GM18517 (cell line): ENCODE measurements around the gene NRIP3.
"Not testable (repeated sequence)": the region's sequence is repeated elsewhere in the genome, so short reads cannot be mapped to it uniquely, and the experiment has no call there.

ENCODE experiments used
- ATAC-seq: cut with Tn5 transposase; IDR thresholded peaks from one replicate; pipeline ENCODE4 v1.9.1; 2021; ENCODE audit warnings: mild to moderate bottlenecking, moderate library complexity; ENCODE audit not compliant: unreplicated experiment

NRIP3 gene

DNA sequence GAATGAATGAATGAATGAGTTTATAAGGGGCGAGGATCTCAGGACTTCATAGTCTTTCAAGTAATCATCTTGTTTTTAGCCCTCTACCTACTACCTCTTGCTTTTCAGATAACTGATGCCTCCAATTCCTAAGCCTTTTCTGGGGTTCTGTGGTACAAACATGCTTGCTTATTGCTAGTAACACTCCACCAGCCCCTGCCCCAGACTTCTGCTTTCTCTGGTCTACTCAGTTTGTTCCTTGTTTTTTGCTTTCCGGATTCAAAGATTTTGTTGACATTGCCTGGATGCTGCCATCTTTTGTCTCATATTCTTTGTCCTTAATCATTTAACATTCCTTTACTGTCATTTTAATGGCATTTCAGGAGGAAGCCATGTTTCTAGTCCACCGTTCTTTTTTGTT lies 30.7 kb downstream of the NRIP3 start:
- ATAC-seq = no peak

DNA sequence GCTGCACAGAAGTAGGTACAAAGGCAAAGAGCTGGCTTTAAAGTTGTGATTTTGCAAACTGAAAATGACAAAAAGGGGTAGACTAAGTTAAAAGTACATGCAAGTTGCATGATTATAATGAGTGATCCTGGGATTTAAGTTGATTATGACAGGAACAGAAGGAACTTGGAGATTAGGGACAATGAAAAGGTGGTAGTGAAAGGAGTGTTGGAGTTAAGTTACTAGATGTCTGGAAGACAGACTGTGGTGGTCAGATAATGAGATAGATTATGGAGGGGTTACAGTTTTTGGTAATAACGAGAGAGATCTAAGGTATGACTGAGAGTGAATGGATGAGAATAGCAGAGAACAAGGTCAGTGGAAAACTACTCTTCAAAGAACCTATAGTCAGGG lies 31.9 kb downstream of the NRIP3 start:
- no peak for ATAC-seq

DNA sequence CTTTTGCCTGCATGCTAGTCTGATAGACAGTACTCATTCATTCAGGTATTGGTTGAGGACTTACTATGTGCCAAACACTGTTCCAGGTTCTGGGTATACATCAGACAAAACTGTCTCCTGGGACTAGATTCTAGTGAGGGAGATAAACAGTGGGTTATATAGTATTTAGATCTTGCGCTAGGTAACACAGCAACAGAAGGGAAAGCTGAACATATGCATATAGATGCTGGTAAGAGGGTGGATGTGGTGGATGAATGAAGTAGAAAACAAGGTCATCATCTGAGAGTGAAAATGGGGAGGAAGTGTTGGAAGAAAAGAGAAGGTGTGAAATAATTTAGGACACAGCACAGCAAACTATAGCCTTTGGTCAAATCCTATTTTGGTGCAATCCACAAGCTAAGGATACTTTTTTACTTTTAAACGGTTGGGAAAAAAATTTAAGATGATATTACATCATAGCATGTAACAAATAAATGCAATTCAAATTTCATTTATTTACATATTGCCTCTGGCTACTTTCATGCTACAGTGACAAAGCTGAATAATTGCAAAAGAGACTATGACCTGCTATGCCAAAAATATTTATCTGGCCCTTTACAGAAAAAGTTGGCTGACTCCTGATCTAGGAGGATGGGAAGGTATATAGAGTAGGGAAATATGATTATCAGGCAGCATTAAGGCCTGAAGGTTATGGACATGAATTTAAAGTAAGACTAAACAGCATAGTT lies 32.4 kb downstream of the NRIP3 start:
- no peak for ATAC-seq

DNA sequence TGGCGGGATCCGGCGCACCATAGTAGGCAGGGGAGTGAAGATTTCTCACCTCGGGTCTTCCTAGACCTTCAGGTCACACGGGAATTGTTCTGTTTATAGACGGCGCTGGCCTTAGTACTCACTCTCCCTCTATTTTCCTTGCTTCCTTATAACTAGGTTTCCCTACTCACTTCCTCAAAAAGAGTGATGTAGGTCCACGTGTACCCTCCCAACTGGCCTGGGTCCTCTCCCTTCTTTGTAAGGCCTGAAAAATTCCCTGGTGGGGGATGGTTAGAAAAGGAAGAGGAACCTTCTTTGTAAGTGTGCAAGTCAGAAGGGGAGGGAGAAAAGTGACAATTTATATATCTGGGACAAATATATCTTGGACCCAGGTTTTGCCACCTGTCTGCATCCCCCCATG lies 36.6 kb downstream of the NRIP3 start:
- no peak for ATAC-seq

DNA sequence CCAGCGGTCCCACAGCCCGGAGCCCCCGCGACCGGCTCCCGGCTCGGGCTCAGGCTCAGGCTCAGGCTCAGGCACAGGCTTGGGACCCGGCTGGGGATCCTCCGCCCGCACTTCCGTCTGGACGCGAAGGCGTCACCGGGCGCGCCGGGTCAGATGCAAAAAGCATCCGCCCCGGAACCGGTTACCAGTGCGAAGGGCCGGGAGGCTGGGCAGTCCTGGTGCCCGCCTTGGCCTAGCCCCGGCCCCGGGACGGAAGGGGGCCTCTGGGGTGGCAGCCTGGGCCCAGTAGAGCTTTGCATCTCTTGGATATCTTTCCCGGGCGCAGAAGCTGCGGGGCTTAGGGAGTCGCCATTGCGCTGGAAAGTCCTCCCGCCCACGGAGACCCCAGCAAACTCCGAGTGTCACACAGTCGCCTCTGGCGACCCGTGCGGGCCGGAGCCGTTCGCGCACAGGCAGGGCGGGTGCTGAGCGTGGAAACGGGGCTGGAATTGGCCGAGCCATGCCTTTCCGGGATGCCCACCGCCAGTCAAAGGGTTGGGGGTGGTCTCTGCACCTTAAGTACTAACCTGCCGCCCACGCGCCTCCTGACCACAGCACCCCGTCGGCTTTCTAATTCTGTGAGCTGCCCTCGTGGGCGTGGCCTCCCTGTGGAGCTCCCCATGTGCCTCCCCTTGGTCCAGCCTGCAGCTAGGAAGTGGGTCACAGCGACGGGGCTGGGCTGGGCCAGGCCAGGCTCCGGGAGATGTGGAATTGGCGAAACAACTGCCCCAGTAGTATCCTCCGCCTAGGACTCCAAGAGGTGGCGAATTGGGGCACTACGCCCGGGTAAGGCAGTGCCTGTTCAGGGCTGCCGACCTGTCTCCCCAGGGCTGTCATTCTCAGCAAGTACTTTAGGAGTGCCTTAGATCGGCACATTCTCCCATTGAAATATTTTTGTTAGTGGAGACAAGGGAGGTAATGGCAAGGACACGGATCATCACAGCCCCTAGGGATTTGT lies 39.2 kb downstream of the NRIP3 start, which contains the start of gene TMEM9B:
Gene TMEM9B, minus strand, starts transcription at position 119 of the 997 bp plus-strand sequence. CDS start 129 bp downstream, outside the sequence.
- ATAC-seq = peak; percentile 66

DNA sequence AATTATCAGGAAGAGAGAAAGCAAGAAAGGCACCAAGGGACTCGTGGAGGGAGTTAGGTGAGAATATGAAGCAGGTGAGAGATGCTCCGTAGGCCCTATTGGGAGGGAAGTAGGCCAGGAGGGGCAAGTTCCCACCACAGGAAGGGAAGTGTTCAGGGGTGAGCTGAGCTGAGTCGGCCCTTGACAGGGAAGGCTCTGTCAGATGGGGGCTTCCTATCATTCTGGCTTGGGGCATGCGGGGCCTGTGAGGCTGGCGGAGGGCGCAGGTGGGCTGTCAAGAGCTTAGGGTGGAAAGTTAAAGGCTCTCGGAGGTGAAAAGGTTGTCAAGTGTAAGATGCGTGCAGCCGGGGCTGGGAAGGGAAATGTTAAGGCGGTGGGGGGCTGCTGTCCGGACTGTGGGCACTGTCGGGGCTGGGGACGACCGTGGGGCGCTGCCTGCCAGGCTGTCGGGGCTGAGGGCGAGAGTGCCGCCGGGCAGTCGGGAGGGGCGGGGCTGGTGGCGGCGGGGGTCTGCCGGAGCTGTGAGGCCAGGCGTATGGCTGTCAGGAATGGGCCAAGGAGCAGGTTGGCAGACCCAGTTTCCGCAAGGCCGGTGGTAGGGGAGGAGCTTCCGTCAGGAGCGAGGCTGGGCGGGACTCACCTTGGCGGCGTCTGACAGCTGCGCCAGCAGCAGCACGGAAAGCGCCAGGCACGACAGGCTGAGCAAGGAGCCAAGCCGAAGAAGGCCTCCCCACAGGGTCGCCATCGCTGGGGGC lies 40.1 kb downstream of the NRIP3 start:
- ATAC-seq = peak; percentile 63

DNA sequence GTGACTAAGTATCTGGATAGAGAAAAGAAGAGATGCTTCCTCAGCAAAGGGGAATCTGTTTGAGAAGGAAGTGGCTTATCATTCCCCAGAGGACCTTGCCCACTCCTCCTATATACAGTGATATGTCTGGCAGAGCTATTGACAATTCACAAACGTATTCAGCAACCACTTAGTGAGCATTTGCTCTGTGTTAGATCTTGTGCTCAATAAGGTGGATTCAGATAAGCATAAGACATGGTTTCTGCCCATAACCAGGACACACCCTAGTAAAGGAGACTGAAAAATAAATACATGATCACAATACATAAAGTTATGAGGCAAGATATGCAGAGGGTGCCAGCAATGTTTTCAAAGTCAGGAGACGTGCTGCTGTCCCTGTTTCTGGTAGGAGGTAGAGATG lies 41.0 kb downstream of the NRIP3 start:
- ATAC-seq = no peak

DNA sequence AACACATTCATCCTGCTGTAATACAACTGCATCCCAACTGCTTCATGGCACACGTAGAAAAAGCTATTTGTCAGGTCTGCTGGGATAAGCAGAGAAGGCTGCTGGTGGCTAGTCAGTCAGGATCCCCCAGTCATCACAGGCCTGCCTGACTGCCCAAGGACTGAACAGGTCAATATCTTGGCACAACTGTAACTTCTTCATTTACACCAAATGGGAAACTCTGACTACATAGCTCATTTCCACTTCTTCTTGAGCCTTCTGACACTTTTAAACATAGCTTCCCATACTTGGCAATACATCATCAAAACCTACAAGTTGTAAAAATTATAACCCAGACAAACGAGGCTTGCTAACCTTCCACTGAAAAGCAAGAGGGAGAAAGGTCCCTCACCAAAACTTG lies 42.4 kb downstream of the NRIP3 start:
- no peak for ATAC-seq

DNA sequence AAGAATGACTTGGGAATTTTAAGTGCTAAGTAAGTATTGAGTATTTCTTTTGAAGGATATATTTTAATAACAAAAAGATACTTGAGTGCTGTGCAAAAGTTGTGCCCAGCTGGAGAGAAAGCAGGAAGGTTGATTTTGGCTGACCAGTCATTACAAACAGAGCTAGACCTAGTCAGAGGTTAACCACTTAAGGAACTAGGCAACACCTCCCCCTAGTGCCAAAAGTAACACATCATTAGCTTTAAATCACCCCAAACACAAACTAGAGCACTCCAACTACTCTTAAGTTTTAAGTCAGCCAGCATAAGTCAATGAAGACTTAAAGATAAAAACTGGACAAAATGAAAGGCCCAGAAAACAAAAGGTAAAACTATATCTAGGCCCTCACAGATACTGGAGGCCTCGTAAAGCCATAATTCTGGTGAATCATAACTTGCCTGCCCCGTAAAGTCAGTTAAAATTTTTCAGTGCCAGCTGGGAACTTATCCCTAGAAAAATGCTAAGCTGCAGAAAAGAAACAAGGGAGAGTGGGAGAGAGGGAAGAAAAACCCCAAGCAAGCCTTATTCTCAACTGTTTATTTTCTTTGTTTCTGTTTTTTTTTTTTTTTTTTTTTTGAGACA lies 44.1 kb downstream of the NRIP3 start:
- peak; percentile 55 for ATAC-seq

DNA sequence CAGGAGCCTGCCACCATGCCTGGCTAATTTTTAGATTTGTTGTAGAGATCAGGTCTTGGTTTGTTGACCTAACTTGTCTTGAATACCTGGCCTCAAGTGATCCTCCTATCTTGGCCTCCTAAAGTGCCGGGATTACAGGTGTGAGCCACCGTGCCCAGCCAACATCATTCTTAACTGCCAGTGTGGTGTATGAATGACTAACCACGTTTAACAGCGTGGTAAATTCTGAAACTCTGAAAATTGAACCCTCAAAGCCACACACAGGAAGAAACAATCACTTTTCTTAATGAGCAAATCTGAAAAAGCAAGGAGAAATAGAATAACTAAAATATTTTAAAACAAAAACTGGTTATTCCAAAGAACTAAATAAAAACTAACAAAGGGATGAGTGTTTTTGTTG lies 46.9 kb downstream of the NRIP3 start:
- no peak for ATAC-seq

DNA sequence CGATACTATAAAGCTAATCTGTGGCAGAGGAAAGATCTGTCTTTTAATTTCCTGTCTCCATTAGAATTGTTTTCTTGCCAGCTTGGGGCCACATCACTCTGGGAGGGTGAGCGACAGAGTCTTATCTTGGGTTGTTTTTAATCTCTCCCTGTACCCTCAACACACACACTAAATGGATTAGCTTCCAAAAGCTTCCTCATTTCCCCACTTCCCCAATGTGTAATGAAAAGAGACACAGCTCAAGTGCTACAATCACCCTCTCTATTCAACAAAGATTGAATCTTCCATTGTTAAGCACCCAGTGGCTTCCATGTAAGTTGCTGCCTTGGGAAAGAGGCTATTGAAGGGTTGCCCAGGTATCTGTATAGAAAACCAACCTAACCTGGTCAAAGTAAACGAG lies 54.9 kb downstream of the NRIP3 start:
- no peak for ATAC-seq

DNA sequence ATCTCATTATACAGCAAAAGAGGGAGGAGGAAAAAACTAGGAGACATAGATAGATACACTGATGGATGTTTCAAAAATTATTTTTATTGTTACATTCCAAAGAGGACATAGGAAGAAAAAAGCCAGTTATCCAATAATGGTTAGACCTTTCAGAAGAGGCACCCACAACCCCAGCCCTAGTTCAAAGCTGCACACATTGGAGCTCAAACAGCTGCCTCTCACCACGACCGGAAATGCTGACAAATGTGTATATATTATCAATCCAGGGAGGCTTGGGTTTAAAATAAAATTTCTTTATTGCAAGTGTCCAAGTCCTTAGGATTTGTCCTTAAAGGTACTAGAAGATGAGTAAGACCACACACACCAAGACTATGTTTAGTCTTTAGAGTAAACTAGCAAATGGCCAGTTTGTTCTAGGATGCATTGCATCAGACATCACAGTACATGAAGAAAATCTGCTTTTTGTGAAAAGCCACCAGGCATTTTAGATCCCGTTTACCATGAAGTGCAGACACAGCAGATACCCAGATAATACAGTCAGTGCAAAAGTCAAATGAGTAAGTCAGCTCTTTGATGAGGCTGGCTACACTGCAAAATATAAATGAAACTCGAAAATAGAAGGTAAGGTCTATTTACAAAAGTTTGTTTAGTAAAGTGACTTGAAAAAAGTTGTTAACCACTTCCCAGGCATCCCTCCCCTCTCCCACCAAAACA lies 56.4 kb downstream of the NRIP3 start:
- ATAC-seq = no peak

DNA sequence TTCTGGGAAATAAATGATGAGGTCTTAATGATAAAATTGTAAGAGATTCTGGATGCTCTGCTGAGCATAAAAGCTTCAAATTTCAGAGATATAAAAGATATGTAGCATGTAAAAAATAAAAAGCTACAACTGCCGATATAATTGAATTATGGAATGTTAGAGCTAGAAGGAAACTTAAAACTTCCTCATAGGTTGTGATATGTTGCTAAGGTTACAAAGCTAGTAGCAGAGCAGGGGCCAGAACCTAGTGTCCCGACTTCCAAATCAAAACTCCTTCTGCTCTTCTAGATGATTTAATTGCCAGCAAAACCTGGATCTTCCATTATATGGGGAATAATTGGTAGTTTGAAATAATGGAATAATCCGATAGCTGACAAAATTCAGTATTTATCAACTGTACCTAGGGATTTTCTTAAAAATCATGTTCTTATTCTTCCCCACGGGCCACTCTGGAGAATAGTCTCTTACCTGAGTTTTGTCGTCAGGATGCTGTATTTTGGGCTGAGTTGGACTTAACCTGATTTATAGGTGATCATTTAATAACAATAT lies 61.2 kb downstream of the NRIP3 start, which contains the start of gene ASCL3:
Gene ASCL3, minus strand, starts transcription at position 499 of the 549 bp plus-strand sequence. CDS start 4,855 bp downstream, outside the sequence.
- ATAC-seq = no peak

DNA sequence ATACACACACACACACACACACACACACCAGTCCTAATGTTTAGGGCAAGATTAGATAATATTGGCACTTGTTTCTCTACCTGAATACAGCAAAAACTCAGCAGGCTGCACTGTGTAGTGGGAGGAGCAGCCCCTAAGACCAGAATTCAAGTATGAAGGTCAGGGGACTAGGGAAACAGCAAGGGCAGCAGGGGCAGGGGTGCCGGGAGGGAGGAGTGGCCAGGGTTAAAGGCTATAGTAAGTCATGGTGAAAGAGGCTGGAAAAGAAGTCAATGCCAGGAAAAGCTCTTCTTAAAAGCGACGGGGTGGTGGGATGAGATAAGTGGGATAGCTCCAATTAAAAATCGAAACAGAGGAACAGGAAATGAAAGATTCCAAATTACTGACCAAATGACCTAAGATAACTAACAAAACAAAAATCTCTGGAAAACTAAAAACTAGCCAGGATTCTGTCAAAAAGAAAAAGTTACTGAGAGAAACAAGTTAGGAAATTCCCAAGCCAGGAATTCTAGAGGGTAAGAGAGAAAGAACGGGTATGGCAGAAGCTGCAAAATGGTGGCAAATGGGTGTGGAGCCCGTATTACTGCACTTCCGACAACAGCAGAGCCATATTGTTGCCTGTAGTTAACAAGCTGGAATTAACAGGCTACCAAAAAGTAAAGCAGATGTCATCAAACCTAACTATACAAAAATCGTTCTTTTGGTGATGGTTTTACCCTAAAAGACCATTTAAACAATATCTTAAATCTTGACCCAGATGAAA lies 62.3 kb downstream of the NRIP3 start:
- ATAC-seq = no peak

DNA sequence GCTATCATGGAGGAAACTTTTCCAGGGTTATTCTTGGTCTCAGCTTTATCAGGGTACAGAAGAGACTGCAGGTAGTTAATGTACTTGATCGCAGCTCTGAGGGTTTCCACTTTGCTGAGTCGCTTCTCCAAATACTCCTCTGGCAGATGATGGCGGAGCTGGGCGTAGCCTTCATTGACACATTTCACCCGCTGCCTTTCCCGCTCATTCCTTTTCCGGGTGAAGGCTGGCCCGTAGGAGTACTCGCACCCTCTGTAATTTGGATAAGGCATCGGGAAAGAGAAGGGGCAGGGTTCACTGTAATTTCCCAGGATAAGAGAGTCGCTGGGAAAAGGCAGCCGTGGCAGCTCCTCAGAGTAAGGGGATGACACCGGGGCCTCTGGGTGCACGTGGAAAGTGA lies 66.1 kb downstream of the NRIP3 start:
- no peak for ATAC-seq

DNA sequence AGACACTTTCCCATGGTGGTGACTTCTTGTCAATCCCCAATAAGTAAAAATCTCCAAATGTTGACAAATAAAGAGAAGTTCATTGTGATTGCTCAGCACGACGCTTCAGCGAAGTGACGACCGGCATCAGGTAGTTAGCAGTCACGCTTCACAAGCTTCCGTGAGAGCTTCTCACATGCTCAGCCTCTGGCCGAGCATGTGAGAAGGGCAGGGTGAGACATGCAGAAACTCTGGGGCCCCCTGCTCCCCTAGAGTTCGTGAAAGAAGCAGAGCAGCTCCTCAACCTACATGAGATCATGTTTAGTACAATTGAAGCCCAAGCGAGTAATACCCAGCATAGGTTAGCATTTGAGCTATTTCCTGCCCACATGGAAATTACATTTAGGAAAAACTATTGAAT lies 66.6 kb downstream of the NRIP3 start:
- ATAC-seq = no peak

DNA sequence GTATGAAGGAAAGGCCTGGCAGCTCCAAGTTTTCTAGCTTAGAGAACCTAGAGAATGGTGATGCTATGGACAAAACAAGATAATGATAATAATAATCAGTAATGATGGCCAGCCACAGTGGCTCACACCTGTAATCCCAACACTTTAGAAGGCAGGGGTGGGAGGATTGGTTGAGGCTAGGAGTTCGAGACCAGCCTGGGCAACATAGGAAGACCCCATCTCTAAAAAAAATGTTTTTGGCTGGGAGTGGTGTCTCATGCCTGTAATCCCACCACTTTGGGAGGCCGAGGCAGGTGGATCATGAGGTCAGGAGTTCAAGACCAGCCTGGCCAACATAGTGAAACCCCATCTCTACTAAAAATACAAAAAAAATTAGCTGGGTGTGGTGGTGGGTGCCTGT lies 68.0 kb downstream of the NRIP3 start:
- ATAC-seq = not testable (repeated sequence)

DNA sequence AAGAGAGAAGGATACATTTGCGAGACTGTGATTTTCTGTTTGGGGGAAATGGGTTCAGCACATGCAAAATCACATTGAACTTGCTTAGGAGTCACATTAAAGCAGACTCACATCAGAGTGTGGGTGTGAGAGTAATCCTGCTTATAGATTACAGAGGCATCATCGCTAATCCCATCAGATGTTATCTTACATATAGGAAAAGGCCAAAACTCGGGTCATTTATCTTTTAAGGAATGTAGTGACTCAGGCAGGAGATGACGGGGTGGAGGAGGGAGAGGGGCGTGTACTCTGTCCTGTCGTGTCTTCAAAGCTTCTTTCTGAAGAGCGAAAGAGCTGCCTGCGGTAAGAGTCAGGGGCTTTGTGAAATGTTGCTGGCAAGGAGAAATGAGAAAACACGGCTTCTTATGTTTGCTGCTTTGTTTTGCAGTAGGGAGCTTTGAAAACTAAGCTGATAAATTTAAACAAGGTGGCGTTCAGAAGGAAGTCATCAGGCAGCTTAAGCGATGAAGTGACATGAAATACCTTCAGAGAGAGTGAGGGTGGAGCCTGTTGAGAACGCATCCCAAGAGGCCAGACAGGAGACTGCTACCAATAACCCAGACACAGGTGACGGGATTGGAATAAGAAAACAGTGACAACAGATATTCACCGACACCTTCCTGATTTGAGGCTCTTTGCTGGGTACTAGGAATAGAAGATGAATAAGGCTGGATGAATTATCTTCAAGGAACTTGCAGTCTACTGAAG lies 68.9 kb downstream of the NRIP3 start:
- ATAC-seq = no peak
